PC-9 (cell line): ENCODE measurements around the gene PJVK. TPM values are rescaled to one million over a fixed set of nuclear protein-coding genes. Genes with fewer than 3 reads are reported as not detected.

Source experiments
- BruUV-seq: library from RNA; stranded (reverse); fragments of 400-500 nt; replicated peaks from 2 replicates; lab custom pipeline; 2021; lab: Mats Ljungman, UMichigan
- CTCF ChIA-PET: fragments of 300-600 bp; sonication (Branson Sonifier 250); formaldehyde crosslinking; loops from one replicate; lab custom pipeline; 2022; ENCODE audit warnings: antibody characterized with exemption; lab: Charles Lee
- POLR2A ChIA-PET: fragments of 300-600 bp; sonication (Branson Sonifier 250); formaldehyde crosslinking; loops from one replicate; lab custom pipeline; 2022; ENCODE audit warnings: antibody characterized with exemption; ENCODE audit not compliant: unreplicated experiment; lab: Charles Lee
- DNase-seq, 2 experiments: peaks; one replicate each; pipeline versions ENCODE4 v3.0.0 to v3.0.0-alpha.2; 2015 to 2022; ENCODE audit warnings: mixed read lengths in 1 of 2
- H2AFZ ChIP-seq: fragments of 200-600 bp; sonication (generic); 2 replicates; pipeline ENCODE4 v1.8.1; 2017; ENCODE audit warnings: antibody characterized with exemption
- H3F3A ChIP-seq: fragments of 200-600 bp; sonication (generic); 2 replicates; pipeline ENCODE4 v1.8.1; 2017; ENCODE audit warnings: antibody characterized with exemption, mild to moderate bottlenecking, low read depth; ENCODE audit not compliant: insufficient read depth
- H3K27ac ChIP-seq: fragments of 200-600 bp; sonication (generic); 2 replicates; pipeline ENCODE4 v1.6.1; 2016; ENCODE audit warnings: mixed run types
- H3K27me3 ChIP-seq: fragments of 200-600 bp; sonication (generic); 2 replicates; pipeline ENCODE4 v1.6.1; 2016; ENCODE audit warnings: low read depth, mixed run types; ENCODE audit not compliant: insufficient read depth
- H3K36me3 ChIP-seq: fragments of 200-600 bp; sonication (generic); 2 replicates; pipeline ENCODE4 v1.6.1; 2016; ENCODE audit warnings: low read depth, mixed run types
- H3K4me1 ChIP-seq: fragments of 200-600 bp; sonication (generic); replicated peaks from 2 replicates; pipeline ENCODE4 v1.6.1; 2016; ENCODE audit warnings: mixed run types; ENCODE audit not compliant: insufficient read depth
- H3K4me2 ChIP-seq: fragments of 200-600 bp; sonication (generic); 2 replicates; pipeline ENCODE4 v1.6.1; 2017; ENCODE audit warnings: mixed run types
- H3K4me3 ChIP-seq: fragments of 200-600 bp; sonication (generic); 2 replicates; pipeline ENCODE4 v1.6.1; 2016; ENCODE audit warnings: mixed run types
- H3K79me2 ChIP-seq: fragments of 200-600 bp; sonication (generic); 2 replicates; pipeline ENCODE4 v1.6.1; 2017; ENCODE audit warnings: low read depth, mixed run types
- H3K9me2 ChIP-seq: fragments of 200-600 bp; sonication (generic); 2 replicates; pipeline ENCODE4 v1.8.1; 2017; ENCODE audit warnings: mild to moderate bottlenecking; ENCODE audit not compliant: insufficient read depth
- H3K9me3 ChIP-seq: fragments of 200-600 bp; sonication (generic); 2 replicates; pipeline ENCODE4 v1.8.1; 2016; ENCODE audit warnings: low read depth; ENCODE audit not compliant: insufficient read depth
- H4K20me1 ChIP-seq: fragments of 200-600 bp; sonication (generic); 2 replicates; pipeline ENCODE4 v1.8.1; 2017; ENCODE audit not compliant: insufficient read depth
- CTCF ChIP-seq: fragments of 200-600 bp; sonication (generic); conservative IDR thresholded peaks from 2 replicates; pipeline ENCODE4 v1.6.1; 2017; ENCODE audit warnings: mixed run types, antibody characterized with exemption, mild to moderate bottlenecking, moderate library complexity
- EZH2 ChIP-seq: fragments of 200-600 bp; sonication (generic); IDR thresholded peaks from 2 replicates; pipeline ENCODE4 v1.8.0; 2017; ENCODE audit warnings: antibody characterized with exemption, low read depth
- intact Hi-C: fragments of 100-400 bp; cut with micrococcal nuclease; formaldehyde crosslinking; loops from one replicate; pipeline ENCODE4 v1.10.0; 2022; ENCODE audit not compliant: unreplicated experiment
- total RNA-seq: library from RNA; stranded (reverse); gene quantifications from 2 replicates; pipeline ENCODE4 v1.2.3, GENCODE V29; 2021

Gene PJVK
- total RNA-seq, 1 experiment from 2014 or later = 16.9 TPM

DNA sequence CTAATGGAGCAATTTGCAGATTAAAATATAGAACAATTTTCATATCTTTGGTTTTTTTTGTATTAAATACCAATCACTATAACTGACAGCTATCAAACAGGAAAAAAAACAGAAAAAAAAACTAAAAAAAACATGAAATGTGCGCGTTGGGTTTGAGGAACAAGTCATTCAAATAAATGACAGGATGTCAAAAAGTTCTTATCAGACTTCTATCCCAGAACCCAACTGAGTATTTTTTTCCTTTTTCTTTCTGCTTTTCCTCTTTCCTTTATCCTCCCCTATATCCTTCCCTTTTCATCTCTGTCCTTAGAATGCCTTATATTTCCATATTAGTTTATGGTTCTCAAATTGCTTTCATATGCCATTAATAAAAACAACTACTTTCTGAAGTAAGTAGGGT is 14.5 kb upstream of the PJVK start:
- intact Hi-C loops = no loop called here
- POLR2A ChIA-PET = no interaction called here
- Histone ChIP-seq H3K4me3 (no peak overlapping the region), H3K27ac (no peak overlapping the region), H3K79me2 (no peaks in the 10 kb centered on the region), H3K4me1 (no peaks in the 10 kb centered on the region), H3K27me3 (no peaks in the 10 kb centered on the region), H3K9me3 (no peaks in the 10 kb centered on the region), H3K36me3 (peaks cover 73% of the 10 kb centered on the region), H3K9me2 (no peaks in the 10 kb centered on the region), H3F3A (peaks cover 16% of the 10 kb centered on the region; the same call in 1 of the 2 replicates), H2AFZ (no peak overlapping the region), H4K20me1 (no peaks in the 10 kb centered on the region), H3K4me2 (no peak overlapping the region)
- no peak for TF ChIP-seq CTCF
- no peak for TF ChIP-seq EZH2
- no peak for DNase-seq
- no TSS peak for BruUV-seq
- CTCF ChIA-PET = no interaction called here

GRCh38 chr2:178441426-178441825 is 9.8 kb upstream of the PJVK start:
- BruUV-seq = no TSS peak
- POLR2A ChIA-PET = interaction anchor here (0.6 to 0.7 kb wide), 2 partner anchors 657 to 1251 kb away, joined by 5 to 8 read pairs; no protein-coding TSS in a partner anchor
- no peak overlapping the region for H3K4me3 ChIP-seq
- H3K9me2 ChIP-seq = no peaks in the 10 kb centered on the region
- DNase-seq = no peak
- no peaks in the 10 kb centered on the region for H4K20me1 ChIP-seq
- CTCF ChIA-PET = interaction anchor here (0.7 kb wide), 2 partner anchors 371 to 372 kb away, joined by 5 to 6 read pairs; no protein-coding TSS in a partner anchor
- no peak overlapping the region for H2AFZ ChIP-seq
- no peaks in the 10 kb centered on the region; the same call in 1 of the 2 replicates for H3F3A ChIP-seq
- H3K9me3 ChIP-seq = no peaks in the 10 kb centered on the region
- no peak overlapping the region for H3K4me2 ChIP-seq
- no peaks in the 10 kb centered on the region for H3K4me1 ChIP-seq
- TF ChIP-seq CTCF (no peak), EZH2 (no peak)
- H3K27me3 ChIP-seq = no peaks in the 10 kb centered on the region
- intact Hi-C loops = no loop called here
- no peak overlapping the region for H3K27ac ChIP-seq
- H3K79me2 ChIP-seq = no peaks in the 10 kb centered on the region
- peaks cover 78% of the 10 kb centered on the region for H3K36me3 ChIP-seq

DNA sequence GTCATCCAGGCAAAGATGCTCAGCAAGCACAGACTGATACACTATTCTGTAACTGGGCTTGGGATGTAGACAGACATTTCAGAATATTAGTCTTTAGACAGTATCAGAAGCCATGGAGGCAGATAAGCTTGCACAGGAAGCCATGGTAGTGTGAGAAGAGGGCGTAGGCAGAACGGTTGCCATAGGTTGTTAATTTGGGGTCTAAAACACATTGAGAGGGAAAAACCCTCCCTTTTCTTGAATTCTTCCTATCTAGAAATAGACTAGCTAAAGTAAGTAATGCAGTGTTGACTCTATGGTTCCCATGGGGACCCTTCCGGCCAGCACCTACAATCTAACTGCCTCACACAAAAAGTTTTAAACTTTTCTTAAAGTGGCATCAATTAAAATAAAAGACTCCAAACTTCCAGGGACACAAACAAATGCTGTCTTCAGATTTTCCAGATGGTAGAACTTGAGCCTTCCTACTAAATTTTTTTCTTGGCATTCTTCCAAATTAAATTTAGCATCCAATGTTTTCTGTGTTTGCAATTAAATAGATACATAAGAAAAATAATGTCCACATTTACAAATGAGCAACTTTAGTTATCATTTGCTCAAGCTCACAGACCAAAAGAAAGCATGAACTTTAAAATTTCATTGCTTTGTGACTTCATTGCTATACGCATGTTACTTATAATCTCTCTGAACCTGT is 2.1 kb upstream of the PJVK start:
- Histone ChIP-seq H3K9me3 (no peaks in the 10 kb centered on the region), H3K4me2 (peak overlapping the region; percentile 91), H3K4me1 (peaks cover 22% of the 10 kb centered on the region), H3K79me2 (peaks cover 37% of the 10 kb centered on the region), H3K27me3 (no peaks in the 10 kb centered on the region), H2AFZ (no peak overlapping the region), H3F3A (peaks cover 27% of the 10 kb centered on the region), H3K4me3 (peak overlapping the region; percentile 78), H4K20me1 (peaks cover 19% of the 10 kb centered on the region), H3K36me3 (peaks cover 48% of the 10 kb centered on the region), H3K27ac (no peak overlapping the region), H3K9me2 (no peaks in the 10 kb centered on the region)
- POLR2A ChIA-PET = interaction anchor here (0.6 to 0.7 kb wide), 2 partner anchors 37 to 72 kb away, joined by 3 to 5 read pairs; no protein-coding TSS in a partner anchor
- no peak for TF ChIP-seq CTCF
- no peak for TF ChIP-seq EZH2
- no peak for DNase-seq
- no TSS peak for BruUV-seq
- intact Hi-C loops = no loop called here
- CTCF ChIA-PET = interaction anchor here (0.6 kb wide), 2 partner anchors 25 to 153 kb away, joined by 3 to 5 read pairs; no protein-coding TSS in a partner anchor
